ENCODE data around the gene PIGP. TPM values are rescaled to one million over a fixed set of nuclear protein-coding genes. Genes with fewer than 3 reads are reported as not detected.

Gene PIGP
- total RNA-seq, 1 donor from 2014 or later = 37.6 TPM

GRCh38 chr21:37065561-37066177 lies 7.2 kb downstream of the PIGP start:
- no peak for DNase-seq
- H3K27ac ChIP-seq (replicated peaks) = no peak overlapping the region
- H3K4me1 ChIP-seq = no peaks in the 10 kb centered on the region
- no peak for TF ChIP-seq CTCF (IDR thresholded peaks at IDR 0.05; ENCODE audit: borderline replicate concordance)
- intact Hi-C loops (cut with micrococcal nuclease) = no loop called here
- H3K4me3 ChIP-seq = no peak overlapping the region
- H3K36me3 ChIP-seq = peaks cover 55% of the 10 kb centered on the region
- H3K27me3 ChIP-seq (ENCODE audit: low read depth) = no peaks in the 10 kb centered on the region
- H3K9me3 ChIP-seq (replicated peaks) = no peaks in the 10 kb centered on the region

GRCh38 chr21:37064841-37065240 lies 8.0 kb downstream of the PIGP start:
- intact Hi-C loops (cut with micrococcal nuclease) = no loop called here
- no peak for DNase-seq
- H3K27ac ChIP-seq (replicated peaks) = no peak overlapping the region
- no peaks in the 10 kb centered on the region for H3K9me3 ChIP-seq (replicated peaks)
- no peak for TF ChIP-seq CTCF (IDR thresholded peaks at IDR 0.05; ENCODE audit: borderline replicate concordance)
- no peak overlapping the region for H3K4me3 ChIP-seq
- H3K4me1 ChIP-seq = no peaks in the 10 kb centered on the region
- H3K36me3 ChIP-seq = peaks cover 51% of the 10 kb centered on the region
- no peaks in the 10 kb centered on the region for H3K27me3 ChIP-seq (ENCODE audit: low read depth)

- no peak overlapping the region for H3K27ac ChIP-seq (replicated peaks)
- H3K36me3 ChIP-seq = peaks cover 37% of the 10 kb centered on the region
- no peaks in the 10 kb centered on the region for H3K27me3 ChIP-seq (ENCODE audit: low read depth)
- TF ChIP-seq CTCF (IDR thresholded peaks at IDR 0.05; ENCODE audit: borderline replicate concordance) = no peak
- no peak for DNase-seq
- H3K4me3 ChIP-seq = no peak overlapping the region
- intact Hi-C loops (cut with micrococcal nuclease) = no loop called here
- H3K9me3 ChIP-seq (replicated peaks) = no peaks in the 10 kb centered on the region
- H3K4me1 ChIP-seq = no peaks in the 10 kb centered on the region
Observed at GRCh38 chr21:37063433-37063832, 9.4 kb downstream of the PIGP start.

- DNase-seq = no peak
- TF ChIP-seq CTCF (IDR thresholded peaks at IDR 0.05; ENCODE audit: borderline replicate concordance) = no peak
- Histone ChIP-seq H3K9me3 (replicated peaks) (no peaks in the 10 kb centered on the region), H3K4me3 (no peak overlapping the region), H3K27me3 (ENCODE audit: low read depth) (no peaks in the 10 kb centered on the region), H3K4me1 (no peaks in the 10 kb centered on the region), H3K36me3 (peaks cover 32% of the 10 kb centered on the region), H3K27ac (replicated peaks) (no peak overlapping the region)
- intact Hi-C loops (cut with micrococcal nuclease) = no loop called here
Observed at GRCh38 chr21:37062593-37062935, 10.3 kb downstream of the PIGP start.

GRCh38 chr21:37061926-37062592 lies 10.8 kb downstream of the PIGP start:
- intact Hi-C loops (cut with micrococcal nuclease) = no loop called here
- DNase-seq = no peak
- Histone ChIP-seq H3K9me3 (replicated peaks) (no peaks in the 10 kb centered on the region), H3K36me3 (peaks cover 27% of the 10 kb centered on the region), H3K27me3 (ENCODE audit: low read depth) (no peaks in the 10 kb centered on the region), H3K27ac (replicated peaks) (no peak overlapping the region), H3K4me3 (no peak overlapping the region), H3K4me1 (no peaks in the 10 kb centered on the region)
- TF ChIP-seq CTCF (IDR thresholded peaks at IDR 0.05; ENCODE audit: borderline replicate concordance) = no peak

Measured in left ventricle myocardium inferior (tissue), 1 donor.